Cortex of kidney (tissue), 1 donor: ENCODE results near the gene ARMC2.

ENCODE experiments used
- DNase-seq: peaks from one replicate; lab custom pipeline; 2025; lab: John Stamatoyannopoulos, UW

ARMC2 gene

DNA sequence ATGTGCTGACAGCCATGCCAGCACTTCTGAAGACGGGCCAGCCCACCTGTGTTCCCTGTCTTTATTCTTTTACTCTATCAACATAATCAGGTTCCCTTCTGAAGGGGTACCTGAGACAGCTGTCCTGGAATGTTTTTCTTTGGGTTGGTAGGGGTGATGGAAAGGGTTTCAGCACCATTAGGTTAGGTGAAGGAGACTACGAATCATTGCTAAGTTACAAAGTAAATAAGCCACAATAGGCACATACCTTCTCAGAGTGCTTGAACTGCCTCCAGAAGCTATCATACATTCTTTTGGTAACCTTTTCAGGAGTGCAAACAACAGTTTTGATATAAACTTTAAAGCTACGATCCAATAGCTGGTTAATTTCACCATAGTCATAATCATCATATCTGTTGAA, 140.1 kb downstream of the ARMC2 start:
- DNase-seq, result no peak

DNA sequence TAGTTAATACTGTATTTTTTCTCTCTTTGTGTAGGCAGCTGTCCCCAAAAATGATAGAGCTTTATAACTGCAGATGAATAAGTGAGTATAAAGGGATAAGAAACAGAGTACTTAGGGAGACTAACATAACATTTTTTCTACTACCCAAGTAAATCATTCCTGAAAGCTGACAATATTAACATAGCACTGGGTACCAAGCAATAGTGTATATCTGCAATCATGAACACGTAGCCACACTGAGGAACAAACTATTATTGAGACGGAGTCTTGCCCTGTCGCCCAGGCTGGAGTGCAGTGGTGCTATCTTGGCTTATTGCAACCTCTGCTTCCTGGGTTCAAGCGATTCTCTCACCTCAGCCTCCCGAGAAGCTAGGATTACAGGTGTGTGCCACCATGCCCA, 140.5 kb downstream of the ARMC2 start:
- DNase-seq, result no peak

DNA sequence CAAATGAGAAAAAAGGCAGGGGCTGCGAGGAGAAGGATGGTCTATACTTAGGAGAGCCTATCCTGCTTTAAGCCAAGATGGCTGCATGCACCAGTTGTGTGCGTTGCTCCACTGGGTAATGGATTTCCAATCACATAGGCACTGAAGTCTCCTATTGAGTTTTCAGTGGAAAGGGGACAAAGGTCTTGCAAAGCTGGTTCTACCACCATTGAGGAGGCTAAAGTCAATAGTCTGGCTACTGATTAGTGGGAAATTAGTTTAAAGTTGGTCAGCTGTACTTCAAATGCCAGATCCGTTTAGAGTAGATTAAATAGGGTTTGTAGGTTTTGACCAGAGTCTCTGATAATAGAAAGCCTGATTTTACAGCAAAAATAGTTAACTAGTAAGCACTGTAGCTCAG, 141.5 kb downstream of the ARMC2 start:
- DNase-seq, result no peak

DNA sequence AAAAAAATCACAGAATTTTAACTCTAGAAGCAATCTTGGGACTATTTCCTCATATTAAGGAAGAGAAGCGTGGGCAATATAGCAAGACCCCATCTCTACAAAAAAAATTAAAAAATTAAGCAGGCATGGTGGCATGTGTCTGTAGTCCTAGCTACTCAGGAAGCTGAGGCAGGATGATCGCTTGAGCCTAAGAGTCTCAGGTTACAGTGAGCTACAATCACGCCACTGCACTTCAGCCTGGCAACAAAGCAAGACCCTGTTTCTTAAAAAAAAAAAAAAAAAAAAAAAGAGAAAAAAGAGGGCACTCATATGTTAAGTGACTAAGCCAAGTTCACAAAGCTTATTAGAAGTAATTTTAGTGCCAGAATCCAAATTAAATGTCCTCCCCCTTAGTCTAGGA, 145.7 kb downstream of the ARMC2 start:
- no peak for DNase-seq

DNA sequence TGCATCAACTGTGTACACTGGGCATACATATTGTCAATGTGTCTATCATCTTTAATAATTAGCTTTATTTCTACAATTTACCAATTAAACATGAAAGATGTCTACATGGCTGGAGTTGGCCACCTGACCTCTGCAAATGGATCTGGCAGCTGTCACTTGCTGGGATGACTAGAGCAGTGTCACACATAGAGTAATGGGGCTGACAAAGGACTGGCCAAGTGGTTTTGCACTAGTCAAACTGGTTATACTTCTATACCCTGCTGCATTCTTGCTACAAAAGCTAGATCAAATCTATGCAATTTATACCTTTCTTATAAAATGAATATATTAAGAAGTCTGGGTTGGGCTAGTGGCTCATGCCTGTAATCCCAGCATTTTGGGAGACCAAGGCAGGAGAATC, 147.1 kb downstream of the ARMC2 start:
- no peak for DNase-seq

DNA sequence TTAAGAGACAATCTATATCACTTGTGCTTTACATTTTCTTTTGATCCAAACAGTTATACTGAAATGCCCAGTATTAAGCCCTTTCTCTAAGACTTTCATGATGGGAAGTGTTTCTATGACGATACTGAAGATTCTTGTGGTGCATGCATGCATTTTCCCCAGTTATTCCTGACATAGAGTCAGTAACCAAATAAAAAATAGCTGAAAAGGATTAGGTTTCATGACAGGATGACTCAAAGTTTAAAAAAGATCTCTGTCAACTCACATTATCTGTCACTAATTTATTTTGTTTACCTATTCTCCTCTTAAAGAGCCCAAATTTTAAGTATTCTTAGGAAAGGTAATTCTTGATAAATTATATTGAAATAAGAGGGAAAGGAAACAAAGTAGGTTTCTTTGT, 148.0 kb downstream of the ARMC2 start:
- DNase-seq, result no peak

DNA sequence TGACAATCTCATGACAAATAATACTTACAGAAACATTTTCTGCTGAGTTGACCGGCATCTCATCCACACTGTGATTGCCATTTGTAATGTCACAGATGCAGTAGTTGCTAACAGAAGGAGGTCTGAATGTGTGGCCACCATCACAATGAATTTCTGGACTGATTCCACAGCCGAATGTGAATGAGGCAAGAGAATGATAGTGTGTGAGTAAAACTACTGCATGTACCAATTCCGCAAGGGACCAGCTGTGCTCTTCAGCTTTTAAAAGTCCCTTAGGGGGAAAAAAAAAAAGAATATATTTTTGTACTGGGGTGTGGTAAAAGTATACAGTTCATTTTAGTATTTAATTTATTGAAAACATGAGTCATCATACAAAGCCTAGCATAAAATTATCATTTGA, 150.3 kb downstream of the ARMC2 start:
- DNase-seq, result no peak

DNA sequence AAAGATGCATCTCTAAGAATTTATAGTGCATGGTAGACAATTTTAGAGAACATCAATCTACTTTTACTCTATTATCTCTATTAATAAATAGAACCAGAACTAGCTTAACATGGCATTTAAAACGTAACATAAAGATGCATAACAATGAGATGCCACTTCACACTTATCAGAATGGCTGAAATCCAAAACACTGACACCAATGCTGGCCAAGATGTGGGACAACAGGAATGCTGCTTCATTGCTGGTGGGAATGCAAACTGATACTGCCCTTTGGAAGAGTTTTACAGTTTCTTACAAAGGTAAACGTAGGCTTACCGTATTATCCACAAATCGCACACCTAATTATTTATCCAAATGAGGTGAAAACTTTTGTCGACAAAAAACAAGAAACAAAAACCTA, 151.2 kb downstream of the ARMC2 start:
- no peak for DNase-seq

DNA sequence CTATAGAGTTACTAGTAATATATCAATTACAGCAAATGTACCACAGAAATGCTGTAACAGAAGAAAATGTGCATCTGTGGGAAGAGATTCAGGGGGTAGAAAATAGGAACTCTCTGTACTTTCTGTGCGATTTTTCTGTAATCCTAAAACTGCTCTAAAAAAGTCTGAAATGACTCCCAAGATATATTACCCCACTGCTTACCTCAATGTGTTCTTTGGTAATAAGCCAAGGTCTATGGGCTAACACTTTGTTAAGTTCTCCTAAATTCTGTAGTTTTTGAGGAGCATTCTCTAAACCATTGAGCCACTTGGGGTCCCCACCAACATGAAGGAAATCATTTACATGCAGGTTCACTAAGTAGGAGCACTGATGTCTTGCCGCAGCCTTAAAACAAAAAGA, 152.1 kb downstream of the ARMC2 start:
- no peak for DNase-seq

DNA sequence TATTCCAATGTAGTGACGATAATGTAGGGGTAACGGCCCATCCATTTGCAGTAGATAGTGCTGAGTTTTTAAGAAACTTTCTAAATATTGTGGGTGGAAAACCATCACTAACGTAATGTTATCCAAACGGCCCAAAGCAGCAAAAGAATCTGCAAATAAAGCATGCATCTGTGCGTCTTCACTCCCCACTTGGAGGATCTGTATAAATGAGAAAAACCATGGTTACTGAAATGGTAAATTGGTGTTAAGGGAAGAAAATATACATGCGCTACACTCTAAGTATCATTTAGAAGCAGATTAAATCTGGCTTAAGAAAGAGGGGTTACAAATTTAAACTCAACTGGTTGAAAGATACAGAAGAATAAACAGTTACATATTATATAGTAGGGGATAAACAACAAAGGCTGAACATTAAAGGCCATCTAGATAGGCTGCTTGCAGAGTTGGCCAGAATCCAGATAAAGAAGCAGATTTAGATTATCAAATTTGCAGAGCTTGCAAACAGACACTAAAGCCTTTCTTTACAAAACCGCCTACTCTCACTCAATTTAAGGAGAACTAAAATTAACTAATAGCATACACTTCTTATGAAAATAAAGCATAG, 153.2 kb downstream of the ARMC2 start:
- no peak for DNase-seq

DNA sequence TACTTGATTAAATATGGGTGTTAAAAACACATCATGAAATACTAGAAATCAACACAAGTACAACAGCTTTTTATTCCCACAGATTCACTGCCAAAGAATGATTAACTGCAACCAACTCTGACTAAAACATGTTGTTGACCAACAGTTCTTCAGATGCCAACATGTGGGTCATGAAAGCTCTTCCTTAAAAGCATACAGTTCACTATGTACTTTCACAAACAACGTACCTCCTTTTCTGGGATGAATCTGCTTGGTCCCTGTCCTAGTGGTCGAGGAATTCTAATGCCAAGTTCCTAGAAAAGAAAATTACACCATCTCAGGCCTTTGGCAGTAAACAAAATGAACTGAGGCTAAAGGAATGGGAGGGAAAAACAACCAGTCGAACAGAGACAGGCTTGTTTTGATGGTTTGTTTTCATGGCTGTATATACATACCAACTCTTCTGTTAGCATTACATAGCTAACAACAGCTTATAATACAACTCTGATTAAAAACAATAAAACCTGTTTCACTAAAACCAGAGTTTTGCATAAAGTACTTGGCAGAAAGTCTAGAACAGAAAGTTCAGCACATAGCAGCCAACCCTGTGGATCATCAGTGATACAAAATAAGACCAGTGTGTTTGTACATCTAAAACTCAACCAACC, 154.0 kb downstream of the ARMC2 start:
- DNase-seq, result no peak

DNA sequence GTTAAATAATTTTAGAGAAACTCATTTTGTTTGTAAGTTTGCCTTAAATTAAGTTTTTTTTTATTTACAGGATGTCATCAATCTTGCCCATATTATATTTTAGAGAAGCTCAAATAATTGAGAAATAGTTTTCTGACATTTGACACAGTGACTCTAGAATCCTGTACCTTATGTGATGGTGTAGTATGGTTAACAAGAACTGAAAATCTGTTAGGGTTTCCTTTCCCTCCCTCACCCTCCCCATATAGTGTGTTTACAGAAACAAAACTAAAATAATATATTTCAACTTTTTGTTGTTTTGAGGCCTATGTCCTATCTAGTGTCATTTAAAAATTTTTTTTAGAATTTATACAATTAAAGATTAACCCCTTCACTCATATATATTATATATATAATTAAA, 154.7 kb downstream of the ARMC2 start:
- DNase-seq, result no peak

DNA sequence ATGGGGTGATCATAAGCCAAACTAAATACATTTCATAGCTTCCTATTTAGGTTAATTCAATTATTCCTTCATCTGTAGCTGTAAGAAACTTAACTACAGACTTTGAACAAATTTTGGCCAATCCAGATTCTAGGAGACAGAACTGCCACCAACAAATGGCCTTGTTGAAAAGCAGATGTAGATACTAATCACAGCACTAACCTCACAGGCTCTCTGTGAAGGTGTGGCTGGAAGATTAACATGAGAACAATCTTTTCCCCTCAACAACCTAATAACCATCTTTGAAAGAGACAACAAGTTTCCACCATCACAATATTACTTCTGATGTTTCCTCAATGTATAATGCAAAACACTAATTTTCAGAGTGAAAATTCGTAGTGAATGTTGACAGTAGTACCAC, 158.6 kb downstream of the ARMC2 start:
- DNase-seq, result no peak

DNA sequence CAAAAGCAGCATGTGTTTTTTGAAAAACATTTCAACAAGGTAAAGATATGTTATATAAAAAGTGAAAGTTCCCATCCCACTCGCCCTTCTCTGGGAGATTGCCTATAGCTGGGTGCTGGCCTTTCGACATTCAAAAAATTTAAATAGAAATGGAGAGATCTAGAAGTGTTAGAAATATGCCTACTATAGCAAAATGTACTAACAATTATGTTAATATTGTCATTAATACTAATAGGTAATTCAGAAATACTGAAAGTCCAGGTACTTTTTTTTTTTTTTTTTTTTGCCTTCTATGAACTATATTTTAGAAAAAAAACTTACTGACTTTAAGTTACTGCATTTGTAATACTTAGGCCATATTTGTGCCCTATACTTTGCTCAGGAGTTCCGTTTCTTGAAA, 159.3 kb downstream of the ARMC2 start:
- DNase-seq, result no peak

DNA sequence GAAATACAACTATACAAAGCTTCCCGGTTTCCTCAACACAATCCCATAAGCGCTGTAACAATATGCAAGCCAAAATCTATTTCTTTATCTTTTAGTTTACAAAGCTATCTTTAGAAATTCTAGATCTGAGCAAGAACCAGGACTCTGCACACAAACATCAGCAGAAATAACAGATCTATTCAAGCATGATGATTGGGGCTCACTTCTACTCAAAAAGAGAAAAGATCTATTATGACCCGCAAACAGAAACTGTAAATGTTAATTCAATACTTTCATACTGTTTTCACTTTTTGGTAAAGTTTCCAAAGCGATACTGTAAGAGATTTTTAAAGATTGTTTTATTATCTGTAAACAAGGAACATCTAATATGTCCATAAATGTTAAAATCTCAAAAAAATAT, 159.8 kb downstream of the ARMC2 start:
- no peak for DNase-seq

DNA sequence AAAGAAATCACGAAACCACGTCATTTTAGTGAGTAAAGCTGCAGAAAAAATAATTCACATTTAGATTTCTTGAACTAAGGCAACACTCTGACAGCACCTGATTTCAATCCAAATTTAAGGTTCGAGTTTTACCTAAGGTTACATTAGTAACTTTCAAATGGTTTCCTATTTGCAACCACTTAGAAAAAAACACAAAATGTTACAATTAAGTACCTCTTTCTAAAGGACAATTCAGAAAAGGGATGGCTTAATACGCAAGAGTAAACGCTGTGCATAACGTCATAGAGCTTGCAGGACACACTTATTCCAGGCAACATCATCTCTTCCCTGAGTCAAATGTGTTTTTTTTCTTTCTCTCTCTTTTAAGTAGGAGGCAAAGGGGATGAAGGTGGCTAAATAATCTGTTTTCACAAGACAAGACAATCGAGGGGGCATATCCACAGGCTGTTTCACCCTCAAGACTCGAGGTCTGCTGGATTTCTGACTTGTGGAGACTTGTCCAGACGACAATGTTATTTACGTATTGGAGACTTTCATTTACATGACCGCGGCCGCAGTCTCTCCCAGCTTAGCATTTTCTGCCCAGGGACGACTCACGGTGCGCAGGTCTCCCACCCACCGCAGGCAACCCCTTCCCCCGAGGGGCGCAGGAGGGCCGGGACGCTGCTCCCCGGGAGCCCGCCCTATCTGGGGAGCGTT, 160.5 kb downstream of the ARMC2 start:
- DNase-seq, result no peak

DNA sequence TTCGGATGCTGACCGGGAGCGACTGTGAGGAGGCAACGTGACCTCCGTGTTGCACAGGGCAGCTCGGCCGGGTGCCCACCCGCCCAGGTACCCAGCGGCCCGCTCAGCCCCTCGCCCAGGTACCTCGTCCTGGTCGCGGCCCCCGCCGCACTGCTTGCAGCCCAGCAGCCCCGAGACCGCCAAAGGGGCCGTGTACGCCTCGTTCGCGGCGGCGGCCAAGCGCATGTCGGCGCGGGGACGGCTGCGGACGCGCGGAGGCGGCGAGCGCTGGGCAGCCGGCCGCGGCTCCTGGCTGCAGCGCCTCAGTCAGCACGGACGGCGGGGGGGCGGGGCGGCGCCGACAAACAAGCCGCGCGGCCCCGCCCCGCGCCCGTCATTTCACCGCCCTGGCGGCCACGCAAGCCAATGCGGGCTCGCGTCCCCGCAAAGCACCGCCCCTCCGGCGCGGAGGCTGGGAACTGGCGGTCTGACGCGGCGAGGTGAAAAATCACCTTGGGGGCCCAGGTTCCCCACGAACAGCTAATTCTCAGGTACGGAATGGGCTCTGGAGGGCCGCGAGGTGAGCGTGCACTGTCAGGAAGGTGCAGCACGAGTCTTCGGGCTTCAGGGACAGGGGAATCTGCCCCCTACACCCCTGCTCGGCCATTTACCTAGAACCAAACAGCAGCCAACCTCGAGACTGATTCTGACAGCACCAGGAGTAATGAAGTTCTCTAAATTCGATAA, 161.2 kb downstream of the ARMC2 start:
- no peak for DNase-seq

DNA sequence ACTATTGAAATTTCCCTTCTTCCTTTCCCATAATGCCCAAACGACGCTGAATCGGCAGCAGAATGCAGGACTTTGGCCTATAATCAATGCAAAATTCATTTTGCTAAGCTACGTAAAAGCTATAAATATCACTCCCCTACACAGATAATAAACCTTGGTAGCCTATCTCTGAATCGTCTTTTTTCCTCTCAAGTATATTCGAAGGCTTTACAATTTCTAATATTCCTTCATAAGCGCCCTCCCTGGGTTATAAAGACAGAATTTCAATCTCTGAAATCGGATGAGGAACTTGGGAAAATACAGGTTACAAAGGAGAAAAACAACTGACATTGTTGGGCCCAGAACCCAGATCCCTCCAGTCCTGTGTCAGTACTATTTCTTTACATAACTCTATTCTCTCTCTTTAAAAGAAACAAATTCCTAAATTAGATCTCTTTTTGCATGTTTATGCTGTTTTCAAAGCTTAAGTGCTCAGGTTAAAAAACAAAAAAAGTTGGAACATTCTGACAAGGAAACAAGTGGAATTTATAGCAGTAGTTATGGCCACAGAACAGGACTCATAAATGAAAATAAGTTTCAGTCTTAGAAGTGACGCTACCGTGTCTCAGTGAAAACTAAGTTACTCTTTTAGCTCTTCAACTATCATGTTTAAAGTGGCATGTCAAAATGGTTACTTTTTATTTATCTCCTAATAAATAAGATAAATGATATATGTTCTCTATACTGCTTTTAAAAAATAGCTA, 161.9 kb downstream of the ARMC2 start:
- DNase-seq, result no peak

DNA sequence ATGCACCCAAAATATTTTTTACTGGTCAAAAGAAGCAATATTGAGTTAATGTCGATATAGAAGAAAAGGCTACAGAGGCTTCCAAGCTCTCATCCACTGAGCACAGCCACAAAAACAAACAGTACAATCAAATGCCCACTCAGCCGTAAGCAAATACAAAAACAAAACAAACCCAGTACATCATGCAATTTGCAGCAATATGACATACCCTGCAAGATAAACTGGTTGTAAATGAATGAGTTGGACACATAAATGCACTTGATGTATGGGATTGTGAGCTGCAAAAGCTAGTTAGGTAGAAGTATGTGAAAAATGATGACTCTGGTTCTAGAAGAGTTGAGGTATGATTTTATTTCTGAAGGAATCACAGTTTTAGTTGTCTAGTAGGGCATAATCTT, 162.5 kb downstream of the ARMC2 start:
- no peak for DNase-seq

DNA sequence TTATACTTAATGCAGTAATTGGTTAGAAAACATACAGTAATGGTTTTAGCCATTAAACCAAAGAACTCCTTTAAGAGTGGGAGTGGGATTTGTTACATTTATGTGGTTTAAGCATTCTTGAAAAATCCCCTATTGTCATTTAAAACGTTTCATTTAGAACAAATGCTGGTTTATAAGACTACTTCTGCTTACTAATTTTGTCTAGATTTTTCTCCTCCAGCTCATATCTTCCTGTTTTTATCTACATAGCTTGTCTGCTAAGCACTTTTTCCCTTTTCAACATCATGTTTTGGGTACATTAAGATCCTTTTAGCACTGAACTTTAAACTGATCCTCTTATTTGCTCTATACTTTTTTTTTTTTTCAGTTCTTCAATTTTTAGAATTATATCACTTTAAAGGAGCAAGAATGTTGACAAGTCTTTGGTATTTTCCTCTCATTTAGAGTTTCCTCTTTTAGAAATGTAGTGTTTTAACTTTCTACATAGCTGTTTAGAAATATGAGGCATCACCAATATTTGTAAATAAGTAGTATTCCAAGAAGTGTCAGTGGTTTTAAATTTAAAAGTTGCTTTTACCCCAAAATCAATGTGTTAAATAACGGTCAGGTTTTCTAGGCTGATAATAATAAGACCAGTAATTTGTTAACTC, 165.6 kb downstream of the ARMC2 start:
- DNase-seq, result no peak

DNA sequence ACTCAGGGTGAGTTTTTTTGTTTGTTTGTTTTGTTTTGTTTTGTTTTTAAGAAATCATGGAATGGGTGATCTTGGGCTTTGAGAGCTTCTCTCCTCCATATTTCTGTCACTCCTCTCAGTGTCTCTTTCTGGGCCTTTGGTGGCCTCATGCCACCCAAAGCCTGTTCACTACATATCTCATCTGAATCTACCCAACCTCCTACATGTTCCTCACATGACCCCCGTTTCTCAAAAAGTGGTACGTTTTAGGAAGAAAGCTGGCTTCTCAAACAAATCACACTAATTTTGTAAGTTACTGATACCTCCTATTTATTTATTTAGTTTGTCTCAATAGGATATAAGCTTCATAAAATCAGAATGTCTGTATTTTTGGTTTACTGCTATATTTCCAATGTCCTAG, 166.4 kb downstream of the ARMC2 start:
- no peak for DNase-seq

DNA sequence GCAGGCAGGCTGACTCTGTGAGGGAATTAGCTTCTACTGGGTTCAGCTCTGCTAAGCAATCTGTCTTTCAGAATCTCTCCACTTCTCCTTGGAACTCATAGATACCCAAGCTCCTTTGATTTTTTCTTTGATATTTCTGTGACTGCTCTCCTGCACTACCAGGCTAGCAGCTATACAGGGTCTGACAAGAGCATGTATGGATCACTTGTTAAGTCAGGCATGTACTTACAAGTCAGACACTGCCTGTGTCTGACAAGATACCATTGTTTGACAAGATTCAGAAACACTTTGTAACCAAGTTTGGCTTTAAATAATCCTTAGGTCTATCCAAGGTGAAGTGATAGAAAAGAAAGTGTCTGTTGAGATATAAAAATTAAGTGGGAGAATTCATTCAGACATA, 167.0 kb downstream of the ARMC2 start:
- DNase-seq, result no peak
